Measurements from ENCODE around the gene PAK6.

The PAK6 gene

DNA sequence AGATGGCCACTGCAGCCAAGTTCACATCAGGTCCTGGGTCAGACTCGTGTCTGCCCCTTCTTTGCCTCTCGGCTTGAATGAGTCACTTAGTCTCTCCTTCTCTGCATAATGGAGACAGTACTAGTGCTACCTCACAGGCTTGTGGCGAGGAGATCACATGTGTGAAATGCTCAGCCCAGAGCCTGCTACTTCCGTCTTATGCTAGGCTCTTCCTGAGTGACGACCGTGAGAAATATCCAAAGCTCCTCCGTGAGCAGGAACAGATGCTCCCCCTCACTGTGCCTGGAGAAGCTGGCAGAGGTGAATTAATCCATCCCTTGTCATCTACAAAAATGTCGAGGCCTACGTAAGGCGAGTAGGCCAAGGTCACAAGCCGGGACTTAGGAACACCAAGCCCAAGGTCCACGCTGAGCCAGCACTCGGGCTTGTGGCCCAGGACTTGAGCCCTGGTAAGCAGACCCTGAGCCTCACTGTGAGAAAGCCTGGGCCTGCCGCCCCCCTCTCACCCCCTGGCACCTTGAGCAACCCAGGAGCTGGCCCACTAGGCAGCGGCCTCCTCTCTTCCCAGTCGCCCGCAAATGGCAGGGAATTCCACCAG, 17.9 kb downstream of the PAK6 start:
- DNase-seq (ENCODE audit: low spot score), result no peak

GRCh38 chr15:40257656-40258450, 19.0 kb downstream of the PAK6 start:
- no peak for DNase-seq (ENCODE audit: low spot score)

DNA sequence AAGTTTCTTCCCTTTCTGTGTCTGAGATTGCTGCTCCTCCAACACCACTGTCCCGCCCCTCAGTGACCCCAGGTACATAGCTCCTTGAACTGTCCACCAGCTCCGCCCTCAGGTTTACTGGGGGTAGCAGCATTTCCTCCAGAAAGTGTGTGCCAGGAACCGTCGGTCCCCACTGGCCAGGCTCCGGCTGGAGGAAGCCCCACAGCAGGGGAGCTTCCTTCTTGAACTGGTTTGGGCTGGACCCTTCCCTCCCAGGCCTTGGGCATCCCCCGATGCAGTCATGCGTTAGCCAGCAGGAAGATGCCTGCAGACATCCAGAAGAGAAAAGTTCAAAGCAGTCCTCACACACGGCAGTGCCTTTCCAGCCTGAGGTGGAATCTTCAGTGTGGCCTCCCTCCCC, 19.7 kb downstream of the PAK6 start:
- DNase-seq (ENCODE audit: low spot score), result no peak

DNA sequence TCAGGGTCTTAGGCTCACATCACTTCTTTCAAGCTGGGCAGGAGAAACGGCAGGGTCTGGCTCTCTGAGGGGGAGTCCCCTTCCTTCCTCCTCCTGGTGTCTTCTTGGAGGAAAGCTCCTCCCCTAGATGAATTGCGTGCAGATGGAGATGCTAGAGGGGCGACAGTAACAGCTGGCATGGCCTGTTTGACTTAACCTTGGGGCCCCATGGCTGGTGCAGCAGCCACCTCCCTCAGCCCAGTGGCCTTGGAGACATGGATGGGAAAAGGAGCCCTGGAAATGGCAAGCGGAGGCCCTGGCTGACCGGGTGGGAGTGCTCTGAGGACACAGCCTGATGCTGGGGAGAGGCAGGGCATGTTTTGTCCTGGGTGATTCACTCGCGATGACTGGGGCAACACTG, 20.2 kb downstream of the PAK6 start:
- DNase-seq (ENCODE audit: low spot score), result no peak

DNA sequence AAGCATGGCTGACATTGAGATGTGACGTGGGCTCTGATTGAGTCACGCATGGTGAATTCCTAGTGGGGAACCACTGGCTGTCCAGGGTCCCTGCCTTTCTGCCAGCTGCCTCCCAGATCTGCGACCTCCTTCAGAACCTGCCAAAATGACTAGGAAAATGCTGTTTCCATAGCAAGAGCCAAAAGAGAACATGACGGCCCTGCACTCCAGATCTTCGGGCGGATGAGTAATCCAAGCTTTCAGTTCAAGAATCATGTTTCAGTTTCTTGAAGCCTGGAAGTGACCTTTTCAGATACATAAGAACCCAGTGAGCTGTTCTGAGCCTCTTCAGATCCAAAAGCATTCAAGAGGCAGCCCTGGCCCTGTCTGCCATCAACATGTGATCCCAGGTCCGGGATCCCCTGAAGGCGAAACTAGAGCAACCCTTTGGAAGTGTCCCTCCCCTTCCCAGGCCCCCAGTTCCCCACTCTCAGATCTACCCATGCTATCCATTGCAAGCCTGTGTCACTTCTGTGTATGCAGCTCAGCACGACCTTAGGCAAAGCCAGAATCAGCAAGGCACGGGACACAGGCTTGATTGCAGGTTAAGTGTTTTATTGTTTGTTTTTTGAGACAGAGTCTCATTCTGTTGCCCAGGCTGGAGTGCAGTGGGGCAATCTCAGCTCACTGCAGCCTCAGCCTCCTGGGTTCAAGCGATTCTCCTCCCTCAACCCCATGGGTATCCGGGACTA, 24.3 kb downstream of the PAK6 start:
- DNase-seq (ENCODE audit: low spot score), result no peak

GRCh38 chr15:40264321-40265153, 25.7 kb downstream of the PAK6 start:
- no peak for DNase-seq (ENCODE audit: low spot score)

- no peak for DNase-seq (ENCODE audit: low spot score)
These were observed 26.5 kb downstream of the PAK6 start for GRCh38 chr15:40265355-40265754.

- no peak for DNase-seq (ENCODE audit: low spot score)
These were observed 27.0 kb downstream of the PAK6 start for GRCh38 chr15:40265875-40266274.

GRCh38 chr15:40266828-40267304, 28.0 kb downstream of the PAK6 start:
- DNase-seq (ENCODE audit: low spot score), result no peak

- DNase-seq (ENCODE audit: low spot score), result no peak
These were observed 28.8 kb downstream of the PAK6 start for GRCh38 chr15:40267670-40268069.

DNA sequence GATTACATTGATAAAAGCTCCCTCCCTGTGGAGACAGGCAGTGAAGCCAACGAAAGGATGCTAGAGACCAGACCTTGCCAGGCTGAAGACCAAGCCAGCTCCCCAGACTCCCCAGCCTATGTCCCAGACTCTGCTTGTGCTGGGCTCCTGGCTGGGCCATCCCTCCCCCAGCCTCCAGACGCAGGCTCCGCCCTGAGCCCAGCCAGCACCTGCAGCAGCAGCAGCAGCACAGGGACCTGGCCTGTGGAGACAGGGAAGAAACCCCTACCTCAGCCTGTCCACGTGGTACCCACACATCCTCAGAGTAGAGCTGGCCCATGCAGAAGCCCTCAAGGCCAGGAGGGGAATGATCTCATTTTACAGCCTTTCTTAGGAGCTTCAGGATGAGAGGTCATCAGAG, 30.7 kb downstream of the PAK6 start:
- no peak for DNase-seq (ENCODE audit: low spot score)

DNA sequence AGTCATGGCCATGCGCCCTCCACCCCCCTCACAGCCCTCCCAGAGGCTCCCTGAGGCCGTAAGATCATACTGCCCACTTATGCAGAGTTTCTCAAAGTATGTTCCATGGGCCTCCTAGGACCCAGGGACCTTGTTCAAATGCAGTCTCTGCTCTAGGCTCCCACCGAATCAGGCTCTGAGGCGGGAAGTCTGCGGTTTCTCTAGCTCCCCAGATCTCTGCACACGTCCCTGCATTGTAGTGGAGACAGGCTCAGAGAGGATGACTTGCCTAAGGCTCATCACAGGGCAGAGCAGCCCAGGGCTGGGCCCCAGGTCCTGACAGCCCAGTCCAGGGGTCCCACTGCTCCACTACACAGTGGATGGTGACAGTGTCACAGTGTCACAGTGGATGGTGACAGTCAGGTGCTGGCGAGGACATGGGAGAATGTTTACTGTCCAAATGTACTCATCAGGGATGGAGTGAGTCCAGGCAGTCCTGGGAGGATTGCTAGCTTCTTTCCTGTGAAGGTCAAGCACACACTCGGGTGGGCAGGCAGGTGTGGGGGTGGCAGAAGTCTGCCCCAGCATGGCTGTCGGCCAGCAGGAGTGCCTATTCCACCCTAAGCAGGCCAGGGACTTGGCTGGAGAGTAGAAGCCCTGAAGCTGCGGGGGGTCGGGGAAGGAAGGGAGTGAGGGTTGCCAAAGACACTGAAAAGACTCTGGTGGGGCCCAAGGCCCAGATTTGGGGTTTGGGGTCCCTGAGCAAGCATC, 31.6 kb downstream of the PAK6 start:
- DNase-seq (ENCODE audit: low spot score), result no peak

DNA sequence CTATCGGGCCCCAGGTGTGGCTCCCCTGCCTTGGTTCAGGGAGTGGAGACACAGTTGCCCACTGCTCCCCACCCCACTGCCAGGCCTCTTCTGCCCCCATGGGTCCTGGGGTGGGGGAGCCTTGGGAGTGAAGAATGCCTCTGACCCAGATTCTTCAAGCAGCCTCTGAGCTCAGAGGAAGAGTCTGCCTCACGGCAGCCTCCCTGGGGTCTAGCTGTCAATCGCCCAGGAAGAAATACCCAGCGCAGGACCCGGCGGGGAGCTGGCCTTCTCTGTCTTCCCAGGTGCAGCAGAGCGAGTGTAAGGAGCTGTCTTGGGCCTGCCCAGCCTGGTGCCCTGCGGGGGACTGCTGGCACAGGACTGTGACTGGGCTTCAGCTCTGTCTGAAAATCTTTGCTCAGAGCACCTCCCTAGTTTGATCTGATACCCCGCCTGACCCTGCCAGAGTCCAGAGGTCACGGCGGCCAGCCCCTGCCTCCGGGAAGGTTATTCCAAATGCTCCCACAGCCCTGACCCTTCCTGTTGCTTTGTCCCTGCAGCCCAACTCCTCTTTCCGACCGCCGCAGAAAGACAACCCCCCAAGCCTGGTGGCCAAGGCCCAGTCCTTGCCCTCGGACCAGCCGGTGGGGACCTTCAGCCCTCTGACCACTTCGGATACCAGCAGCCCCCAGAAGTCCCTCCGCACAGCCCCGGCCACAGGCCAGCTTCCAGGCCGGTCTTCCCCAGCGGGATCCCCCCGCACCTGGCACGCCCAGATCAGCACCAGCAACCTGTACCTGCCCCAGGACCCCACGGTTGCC, 33.0 kb downstream of the PAK6 start:
- DNase-seq (ENCODE audit: low spot score), result no peak

- no peak for DNase-seq (ENCODE audit: low spot score)
These were observed 33.7 kb downstream of the PAK6 start for GRCh38 chr15:40272485-40273056.

GRCh38 chr15:40273428-40273827, 34.6 kb downstream of the PAK6 start:
- DNase-seq (ENCODE audit: low spot score), result no peak

GRCh38 chr15:40274350-40275274, 35.7 kb downstream of the PAK6 start:
- peak; percentile 80 for DNase-seq (ENCODE audit: low spot score)

DNA sequence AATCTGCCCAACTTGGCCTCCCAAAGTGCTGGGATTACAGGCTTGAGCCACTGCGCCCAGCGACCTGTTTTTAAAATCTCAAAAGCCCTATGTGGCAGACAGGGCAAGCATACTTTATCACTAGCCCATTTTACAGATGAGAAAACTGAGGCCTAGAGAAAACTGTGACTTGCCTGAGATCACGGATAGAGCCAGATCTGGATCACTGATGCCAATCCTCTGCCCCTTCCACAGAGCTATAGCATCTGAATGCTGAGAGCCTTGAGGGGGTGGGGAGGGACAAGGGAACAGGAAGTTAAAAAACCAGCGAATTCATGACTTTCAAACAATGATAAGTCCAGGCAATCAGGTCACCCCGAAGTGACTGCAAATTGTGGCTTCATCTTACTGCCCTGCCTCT, 36.7 kb downstream of the PAK6 start:
- no peak for DNase-seq (ENCODE audit: low spot score)

DNA sequence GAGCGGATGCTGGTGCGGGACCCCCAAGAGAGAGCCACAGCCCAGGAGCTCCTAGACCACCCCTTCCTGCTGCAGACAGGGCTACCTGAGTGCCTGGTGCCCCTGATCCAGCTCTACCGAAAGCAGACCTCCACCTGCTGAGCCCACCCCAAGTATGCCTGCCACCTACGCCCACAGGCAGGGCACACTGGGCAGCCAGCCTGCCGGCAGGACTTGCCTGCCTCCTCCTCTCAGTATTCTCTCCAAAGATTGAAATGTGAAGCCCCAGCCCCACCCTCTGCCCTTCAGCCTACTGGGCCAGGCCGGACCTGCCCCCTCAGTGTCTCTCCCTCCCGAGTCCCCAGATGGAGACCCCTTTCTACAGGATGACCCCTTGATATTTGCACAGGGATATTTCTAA, 37.1 kb downstream of the PAK6 start:
- DNase-seq (ENCODE audit: low spot score), result no peak

DNA sequence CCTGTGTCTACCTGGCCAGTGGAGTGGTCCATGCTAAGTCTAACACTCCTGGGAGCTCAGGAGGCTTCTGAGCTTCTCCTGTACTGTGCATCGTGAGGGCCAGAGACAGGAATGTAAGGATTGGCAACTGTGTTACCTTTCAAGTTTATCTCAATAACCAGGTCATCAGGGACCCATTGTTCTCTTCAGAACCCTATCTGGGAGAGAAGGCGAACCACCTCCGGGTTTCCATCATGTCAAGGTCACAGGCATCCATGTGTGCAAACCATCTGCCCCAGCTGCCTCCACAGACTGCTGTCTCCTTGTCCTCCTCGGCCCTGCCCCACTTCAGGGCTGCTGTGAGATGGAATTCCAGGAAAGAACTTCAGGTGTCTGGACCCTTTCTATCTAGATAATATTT, 38.1 kb downstream of the PAK6 start:
- DNase-seq (ENCODE audit: low spot score), result no peak
